ENCODE measurements around the gene NXPE3. TPM values are rescaled to one million over a fixed set of nuclear protein-coding genes. Genes with fewer than 3 reads are reported as not detected.
"Not testable (repeated sequence)": the region's sequence is repeated elsewhere in the genome, so short reads cannot be mapped to it uniquely, and the experiment has no call there.

Gene NXPE3
- total RNA-seq, 1 experiment from 2014 or later: 12.8 TPM

GRCh38 chr3:101862416-101863165 lies 83.6 kb downstream of the NXPE3 start:
- POLR2A ChIA-PET (ENCODE audit: unreplicated experiment): interaction anchor here (0.5 to 0.6 kb wide), 2 partner anchors 114 to 495 kb away, joined by 3 to 4 read pairs; no protein-coding TSS in a partner anchor
- H3K4me1 ChIP-seq (replicated peaks; ENCODE audit: insufficient read depth): peaks cover 19% of the 10 kb centered on the region
- CTCF ChIA-PET: no interaction called here
- H2AFZ ChIP-seq: no peak overlapping the region
- BruUV-seq (replicated peaks): no TSS peak
- H4K20me1 ChIP-seq (ENCODE audit: insufficient read depth): peaks cover 4% of the 10 kb centered on the region; the same call in 1 of the 2 replicates
- intact Hi-C loops (cut with micrococcal nuclease; ENCODE audit: unreplicated experiment): no loop called here
- H3K9me2 ChIP-seq (ENCODE audit: insufficient read depth): no peaks in the 10 kb centered on the region
- no peaks in the 10 kb centered on the region for H3K9me3 ChIP-seq (ENCODE audit: insufficient read depth, low read depth)
- H3K4me3 ChIP-seq: no peak overlapping the region
- no peak for TF ChIP-seq CTCF (conservative IDR thresholded peaks at IDR 0.05)
- no peak for TF ChIP-seq EZH2 (IDR thresholded peaks at IDR 0.05; ENCODE audit: low read depth)
- H3K27ac ChIP-seq: no peak overlapping the region
- peaks cover 32% of the 10 kb centered on the region for H3K36me3 ChIP-seq (ENCODE audit: low read depth)
- no peak for DNase-seq
- no peaks in the 10 kb centered on the region for H3K27me3 ChIP-seq (ENCODE audit: insufficient read depth, low read depth)
- H3F3A ChIP-seq (ENCODE audit: insufficient read depth, low read depth): peaks cover 8% of the 10 kb centered on the region; the same call in 1 of the 2 replicates
- no peak overlapping the region for H3K4me2 ChIP-seq
- no peaks in the 10 kb centered on the region for H3K79me2 ChIP-seq (ENCODE audit: low read depth)

- H3K9me2 ChIP-seq (ENCODE audit: insufficient read depth); DNase-seq; H3K36me3 ChIP-seq (ENCODE audit: low read depth); H3K27ac ChIP-seq; H2AFZ ChIP-seq; CTCF ChIA-PET; BruUV-seq (replicated peaks); intact Hi-C loops (cut with micrococcal nuclease; ENCODE audit: unreplicated experiment); H3K79me2 ChIP-seq (ENCODE audit: low read depth); H4K20me1 ChIP-seq (ENCODE audit: insufficient read depth); H3K27me3 ChIP-seq (ENCODE audit: insufficient read depth, low read depth); H3K4me2 ChIP-seq; H3K9me3 ChIP-seq (ENCODE audit: insufficient read depth, low read depth); H3K4me3 ChIP-seq: not testable (repeated sequence)
- Histone ChIP-seq H3K4me1 (replicated peaks; ENCODE audit: insufficient read depth) (peaks cover 30% of the 10 kb centered on the region), H3F3A (ENCODE audit: insufficient read depth, low read depth) (peaks cover 18% of the 10 kb centered on the region)
- POLR2A ChIA-PET (ENCODE audit: unreplicated experiment): interaction anchor here (0.6 to 0.7 kb wide), 2 partner anchors 10 to 111 kb away, joined by 6 to 8 read pairs; no protein-coding TSS in a partner anchor
Observed at GRCh38 chr3:101864926-101865325, 85.9 kb downstream of the NXPE3 start.

- H3K4me2 ChIP-seq: no peak overlapping the region
- TF ChIP-seq CTCF (conservative IDR thresholded peaks at IDR 0.05): no peak
- TF ChIP-seq EZH2 (IDR thresholded peaks at IDR 0.05; ENCODE audit: low read depth): no peak
- no peaks in the 10 kb centered on the region for H3K27me3 ChIP-seq (ENCODE audit: insufficient read depth, low read depth)
- H3F3A ChIP-seq (ENCODE audit: insufficient read depth, low read depth): peaks cover 17% of the 10 kb centered on the region
- H3K27ac ChIP-seq: 0 out of 2 replicates have a peak overlapping the region, but pooled peaks have one; percentile 2
- no peaks in the 10 kb centered on the region for H3K79me2 ChIP-seq (ENCODE audit: low read depth)
- ChIA-PET CTCF (interaction anchor here (0.6 kb wide), 1 partner anchor 319 kb away, joined by 3 read pairs; no protein-coding TSS in a partner anchor), POLR2A (ENCODE audit: unreplicated experiment) (interaction anchor here (0.5 to 0.6 kb wide), 3 partner anchors 21 to 110 kb away, joined by 3 to 8 read pairs (median 6); no protein-coding TSS in a partner anchor)
- no peaks in the 10 kb centered on the region for H3K9me3 ChIP-seq (ENCODE audit: insufficient read depth, low read depth)
- H2AFZ ChIP-seq: 0 out of 2 replicates have a peak overlapping the region, but pooled peaks have one; percentile 10
- peak in 1 of 2 experiments; percentile 54 for DNase-seq
- BruUV-seq (replicated peaks): no TSS peak
- peaks cover 30% of the 10 kb centered on the region for H3K4me1 ChIP-seq (replicated peaks; ENCODE audit: insufficient read depth)
- H3K36me3 ChIP-seq (ENCODE audit: low read depth): peaks cover 2% of the 10 kb centered on the region; the same call in 1 of the 2 replicates
- H3K4me3 ChIP-seq: no peak overlapping the region
- intact Hi-C loops (cut with micrococcal nuclease; ENCODE audit: unreplicated experiment): no loop called here
- no peaks in the 10 kb centered on the region for H3K9me2 ChIP-seq (ENCODE audit: insufficient read depth)
- H4K20me1 ChIP-seq (ENCODE audit: insufficient read depth): peaks cover under 1% of the 10 kb centered on the region; the same call in 1 of the 2 replicates
Observed at GRCh38 chr3:101865751-101866509, 86.9 kb downstream of the NXPE3 start.
